NCI-H1694 (cell line): Measurements from ENCODE around the gene RGS12.
"Not testable (repeated sequence)": the region's sequence is repeated elsewhere in the genome, so short reads cannot be mapped to it uniquely, and the experiment has no call there.

Source experiments
- DNase-seq: peaks from one replicate; lab custom pipeline; 2025; lab: John Stamatoyannopoulos, UW

The RGS12 gene

GRCh38 chr4:3297066-3297859 is 4.4 kb downstream of the RGS12 start:
- DNase-seq = no peak

- no peak for DNase-seq
Measured at GRCh38 chr4:3299122-3299975, 6.5 kb downstream of the RGS12 start.

GRCh38 chr4:3299976-3300671 is 7.3 kb downstream of the RGS12 start:
- DNase-seq = no peak

- not testable (repeated sequence) for DNase-seq
Measured at GRCh38 chr4:3300882-3301281, 8.1 kb downstream of the RGS12 start.

GRCh38 chr4:3301450-3302172 is 8.8 kb downstream of the RGS12 start:
- no peak for DNase-seq

- no peak for DNase-seq
Measured at GRCh38 chr4:3302173-3302785, 9.5 kb downstream of the RGS12 start.

- DNase-seq = no peak
Measured at GRCh38 chr4:3302786-3303564, 10.2 kb downstream of the RGS12 start.

- no peak for DNase-seq
Measured at GRCh38 chr4:3303565-3303824, 10.7 kb downstream of the RGS12 start.

GRCh38 chr4:3303923-3304710 is 11.3 kb downstream of the RGS12 start:
- no peak for DNase-seq

GRCh38 chr4:3304831-3305609 is 12.2 kb downstream of the RGS12 start:
- DNase-seq = no peak

- DNase-seq = no peak
Measured at GRCh38 chr4:3305610-3306371, 13.0 kb downstream of the RGS12 start.

- DNase-seq = no peak
Measured at GRCh38 chr4:3306450-3306849, 13.6 kb downstream of the RGS12 start.

- no peak for DNase-seq
Measured at GRCh38 chr4:3307060-3307459, 14.2 kb downstream of the RGS12 start.

GRCh38 chr4:3307486-3307885 is 14.7 kb downstream of the RGS12 start:
- DNase-seq = no peak

GRCh38 chr4:3307891-3308575 is 15.2 kb downstream of the RGS12 start:
- no peak for DNase-seq

- DNase-seq = no peak
Measured at GRCh38 chr4:3308691-3309090, 15.9 kb downstream of the RGS12 start.

- no peak for DNase-seq
Measured at GRCh38 chr4:3310301-3311094, 17.7 kb downstream of the RGS12 start.
